ENCODE measurements around the gene GABRD. TPM values are rescaled to one million over a fixed set of nuclear protein-coding genes. Genes with fewer than 3 reads are reported as not detected.

GABRD gene
- total RNA-seq, 1 experiment from 2014 or later, result 15.6 TPM

GRCh38 chr1:2050793-2051682 lies 31.9 kb downstream of the GABRD start:
- peak overlapping the region; percentile 69 for H3K27ac ChIP-seq (ENCODE audit: low read depth, low read length)
- ATAC-seq, result no peak

GRCh38 chr1:2052054-2052679 lies 33.0 kb downstream of the GABRD start:
- peak overlapping the region; percentile 22; the same call in 1 of the 2 replicates for H3K9ac ChIP-seq (ENCODE audit: low read length)
- peaks cover 34 to 46% of the 10 kb centered on the region in 2 experiments for H3K4me1 ChIP-seq (ENCODE audit: control insufficient read depth in 1 of 2, insufficient read depth in 2 of 2, low read length in 2 of 2)
- H3K36me3 ChIP-seq (ENCODE audit: control insufficient read depth in 1 of 2, insufficient read depth in 2 of 2, low read length in 2 of 2), result peaks cover 3 to 9% of the 10 kb centered on the region in 2 experiments; a peak in 2 of 4 replicates
- no peaks in the 10 kb centered on the region for H4K20me1 ChIP-seq (ENCODE audit: insufficient read depth)
- peak overlapping the region; percentile 2; the same call in 1 of the 2 replicates for H3K27ac ChIP-seq (ENCODE audit: low read depth, low read length)
- peak overlapping the region; percentile 90 for H3K4me2 ChIP-seq (ENCODE audit: low read length)
- ChIA-PET POLR2A (no interaction called here), RAD21 (ENCODE audit: low non-redundant PET in 1 of 2, low total read pairs in 2 of 2, uncharacterized antibody in 2 of 2, unreplicated experiment in 2 of 2) (no interaction called here), CTCF (no interaction called here)
- peaks cover 36% of the 10 kb centered on the region for H3K79me2 ChIP-seq (ENCODE audit: insufficient read depth, low read length)
- no peak for ATAC-seq
- H3K9me2 ChIP-seq (ENCODE audit: insufficient read depth), result no peaks in the 10 kb centered on the region
- H3K27me3 ChIP-seq (ENCODE audit: insufficient read depth, low read length), result no peaks in the 10 kb centered on the region
- intact Hi-C loops (cut with micrococcal nuclease), result no loop called here
- no peak overlapping the region for H2AFZ ChIP-seq (ENCODE audit: low read depth, low read length, poor library complexity, severe bottlenecking)
- BruUV-seq (replicated peaks), result no TSS peak
- DNase-seq (ENCODE audit: low read depth, low spot score), result no peak
- peak overlapping the region in 1 of 2 experiments; percentile 82; a peak in 1 of 4 replicates for H3K4me3 ChIP-seq (replicated peaks in 1 of 2; ENCODE audit: low read depth in 1 of 2, low read length in 2 of 2)
- no peaks in the 10 kb centered on the region for H3K9me3 ChIP-seq (ENCODE audit: control insufficient read depth in 1 of 2, insufficient read depth in 1 of 2, low read depth in 1 of 2, low read length in 2 of 2)
- TF ChIP-seq CBX3 (IDR thresholded peaks at IDR 0.05; ENCODE audit: low read depth) (no peak), ATF3 (IDR thresholded peaks at IDR 0.05) (no peak), SP1 (IDR thresholded peaks at IDR 0.05; ENCODE audit: low read depth) (no peak), POLR2AphosphoS5 (IDR thresholded peaks at IDR 0.05; ENCODE audit: low read depth, low read length) (no peak), POLR2A (IDR thresholded peaks at IDR 0.05; ENCODE audit: borderline replicate concordance, extremely low read depth, insufficient read depth, insufficient read length) (no peak), TCF7L2 (IDR thresholded peaks at IDR 0.05; ENCODE audit: borderline replicate concordance, extremely low read depth, insufficient read depth, insufficient read length) (no peak), MAX (IDR thresholded peaks at IDR 0.05) (no peak), EGR1 (IDR thresholded peaks at IDR 0.05; ENCODE audit: low read depth) (no peak), EZH2 (IDR thresholded peaks at IDR 0.05) (no peak), ELF1 (IDR thresholded peaks at IDR 0.05; ENCODE audit: borderline replicate concordance, low read depth) (no peak), CTCF (IDR thresholded peaks at IDR 0.05 in 2 of 3, conservative IDR thresholded peaks at IDR 0.05 in 1 of 3; ENCODE audit: borderline replicate concordance in 1 of 3, insufficient read depth in 1 of 3, low read depth in 2 of 3, low read length in 2 of 3) (no peak)

More at GRCh38 chr1:2050793-2051682, 31.9 kb downstream of the GABRD start:
- Histone ChIP-seq H3K9me3 (ENCODE audit: control insufficient read depth in 1 of 2, insufficient read depth in 1 of 2, low read depth in 1 of 2, low read length in 2 of 2) (no peaks in the 10 kb centered on the region), H3K79me2 (ENCODE audit: insufficient read depth, low read length) (peaks cover 36% of the 10 kb centered on the region), H3K27me3 (ENCODE audit: insufficient read depth, low read length) (no peaks in the 10 kb centered on the region), H3K4me2 (ENCODE audit: low read length) (peak overlapping the region; percentile 90), H3K36me3 (ENCODE audit: control insufficient read depth in 1 of 2, insufficient read depth in 2 of 2, low read length in 2 of 2) (peaks cover 0 to 6% of the 10 kb centered on the region in 2 experiments; a peak in 2 of 4 replicates), H3K4me1 (ENCODE audit: control insufficient read depth in 1 of 2, insufficient read depth in 2 of 2, low read length in 2 of 2) (peaks cover 34 to 57% of the 10 kb centered on the region in 2 experiments), H3K9ac (ENCODE audit: low read length) (peak overlapping the region; percentile 75), H2AFZ (ENCODE audit: low read depth, low read length, poor library complexity, severe bottlenecking) (no peak overlapping the region), H3K9me2 (ENCODE audit: insufficient read depth) (no peaks in the 10 kb centered on the region), H4K20me1 (ENCODE audit: insufficient read depth) (no peaks in the 10 kb centered on the region), H3K4me3 (replicated peaks in 1 of 2; ENCODE audit: low read depth in 1 of 2, low read length in 2 of 2) (peak overlapping the region; percentile 75 to 82)
- RAD21 ChIA-PET (ENCODE audit: low non-redundant PET in 1 of 2, low total read pairs in 2 of 2, uncharacterized antibody in 2 of 2, unreplicated experiment in 2 of 2), result no interaction called here
- POLR2A ChIA-PET, result no interaction called here
- intact Hi-C loops (cut with micrococcal nuclease), result no loop called here
- TF ChIP-seq YY1 (IDR thresholded peaks at IDR 0.05; ENCODE audit: extremely low read depth, insufficient replicate concordance, low read depth, low read length) (no peak), ELF1 (IDR thresholded peaks at IDR 0.05; ENCODE audit: borderline replicate concordance, low read depth) (no peak), FOSL1 (IDR thresholded peaks at IDR 0.05; ENCODE audit: low read depth) (no peak), MAX (IDR thresholded peaks at IDR 0.05) (no peak), CBX3 (IDR thresholded peaks at IDR 0.05; ENCODE audit: low read depth) (no peak), RAD21 (IDR thresholded peaks at IDR 0.05; ENCODE audit: low read depth) (no peak)
- TSS peak; percentile 53 for BruUV-seq (replicated peaks)
- CTCF ChIA-PET, result no interaction called here
- DNase-seq (ENCODE audit: low read depth, low spot score), result no peak
